GM23248 (cell line): Measurements from ENCODE around the gene POLL. TPM values are rescaled to one million over a fixed set of nuclear protein-coding genes. Genes with fewer than 3 reads are reported as not detected.

Experiments
- DNase-seq: peaks from one replicate; pipeline ENCODE4 v3.0.0-alpha.2; 2015
- H2AFZ ChIP-seq: fragments of 200-600 bp; sonication (generic); 2 replicates; pipeline ENCODE4 v1.6.1; 2016; ENCODE audit warnings: antibody characterized with exemption
- H3F3A ChIP-seq: fragments of 200-600 bp; sonication (generic); 2 replicates; pipeline ENCODE4 v1.6.1; 2016; ENCODE audit warnings: mild to moderate bottlenecking, antibody characterized with exemption, mixed run types; ENCODE audit not compliant: insufficient read depth
- H3K27ac ChIP-seq: fragments of 200-600 bp; sonication (generic); 2 replicates; pipeline ENCODE4 v1.5.1; 2016; ENCODE audit warnings: mild to moderate bottlenecking
- H3K27me3 ChIP-seq: fragments of 200-600 bp; sonication (generic); replicated peaks from 2 replicates; pipeline ENCODE4 v1.6.1; 2016; ENCODE audit warnings: mild to moderate bottlenecking; ENCODE audit not compliant: insufficient read depth
- H3K36me3 ChIP-seq: fragments of 200-600 bp; sonication (generic); 2 replicates; pipeline ENCODE4 v1.6.1; 2016; ENCODE audit warnings: low read depth, mild to moderate bottlenecking
- H3K4me1 ChIP-seq: fragments of 200-600 bp; sonication (generic); 2 replicates; pipeline ENCODE4 v1.6.1; 2016; ENCODE audit warnings: mild to moderate bottlenecking; ENCODE audit not compliant: insufficient read depth
- H3K4me2 ChIP-seq: fragments of 200-600 bp; sonication (generic); one replicate; pipeline ENCODE4 v1.6.1; 2016; ENCODE audit warnings: mild to moderate bottlenecking; ENCODE audit not compliant: unreplicated experiment
- H3K4me3 ChIP-seq: fragments of 200-600 bp; sonication (generic); 2 replicates; pipeline ENCODE4 v1.5.1; 2016; ENCODE audit warnings: mild to moderate bottlenecking
- H3K79me2 ChIP-seq: fragments of 200-600 bp; sonication (generic); 2 replicates; pipeline ENCODE4 v1.6.1; 2016; ENCODE audit warnings: mild to moderate bottlenecking; ENCODE audit not compliant: insufficient read depth
- H3K9ac ChIP-seq: fragments of 200-600 bp; sonication (generic); 2 replicates; pipeline ENCODE4 v1.6.1; 2016; ENCODE audit warnings: mild to moderate bottlenecking
- H3K9me2 ChIP-seq: fragments of 200-600 bp; sonication (generic); 2 replicates; pipeline ENCODE4 v1.6.1; 2016; ENCODE audit warnings: mixed run types, mild to moderate bottlenecking, moderate library complexity; ENCODE audit not compliant: insufficient read depth
- H3K9me3 ChIP-seq: fragments of 200-600 bp; sonication (generic); one replicate; pipeline ENCODE4 v1.6.1; 2017; ENCODE audit warnings: low read depth
- H4K20me1 ChIP-seq: fragments of 200-600 bp; sonication (generic); 2 replicates; pipeline ENCODE4 v1.6.0; 2016; ENCODE audit not compliant: insufficient read depth
- EZH2 ChIP-seq: fragments of 200-600 bp; sonication (generic); IDR thresholded peaks from 2 replicates; pipeline ENCODE4 v1.6.1; 2018; ENCODE audit warnings: antibody characterized with exemption, mild to moderate bottlenecking; ENCODE audit not compliant: insufficient read depth, poor library complexity, severe bottlenecking
- EZH2phosphoT487 ChIP-seq: fragments of 200-600 bp; sonication (generic); IDR thresholded peaks from 2 replicates; pipeline ENCODE4 v1.6.1; 2018; ENCODE audit warnings: antibody characterized with exemption, moderate library complexity, mild to moderate bottlenecking, low read depth; ENCODE audit not compliant: insufficient read depth
- WGBS, 2 experiments: methylation state at CpG; one replicate each; pipeline ENCODE4 v1.1.6; 2015 to 2017; ENCODE audit warnings: low lambda C conversion rate in 2 of 2, low coverage in 1 of 2; ENCODE audit errors: missing lambda C conversion rate in 2 of 2; 5-methylcytosine and 5-hydroxymethylcytosine counted together
- in situ Hi-C: fragments of 300-500 bp; cut with MboI; formaldehyde crosslinking; loops from 2 replicates; pipeline ENCODE4 v1.15.0; 2020
- microRNA-seq: library from miRNA; unstranded; fragments of <30 nt; microRNA quantifications from one replicate; pipeline ENCODE4, GENCODE V29; 2016; ENCODE audit warnings: borderline number of aligned reads
- polyA plus RNA-seq: library from polyadenylated mRNA; unstranded; fragments of >200 nt; fragmentation: Nextera tagmentation; extraction: Ambion mirVana; gene quantifications from 2 replicates; pipeline ENCODE4 v1.2.1, GENCODE V29; 2016
- small RNA-seq: library from RNA; depleted of rRNA; stranded (forward); fragments of <200 nt; gene quantifications from one replicate; pipeline ENCODE3, GENCODE V24; 2014; ENCODE audit warnings: low read depth, low replicate concordance
- total RNA-seq: library from RNA; depleted of rRNA; stranded (reverse); fragments of >200 nt; shearing (Covaris generic); gene quantifications from 2 replicates; pipeline ENCODE4 v1.2.3, GENCODE V29; 2014; rRNA removed

POLL gene
- total and polyA plus RNA-seq, 2 experiments from 2014 or later: 12.1 to 13.1 TPM

DNA sequence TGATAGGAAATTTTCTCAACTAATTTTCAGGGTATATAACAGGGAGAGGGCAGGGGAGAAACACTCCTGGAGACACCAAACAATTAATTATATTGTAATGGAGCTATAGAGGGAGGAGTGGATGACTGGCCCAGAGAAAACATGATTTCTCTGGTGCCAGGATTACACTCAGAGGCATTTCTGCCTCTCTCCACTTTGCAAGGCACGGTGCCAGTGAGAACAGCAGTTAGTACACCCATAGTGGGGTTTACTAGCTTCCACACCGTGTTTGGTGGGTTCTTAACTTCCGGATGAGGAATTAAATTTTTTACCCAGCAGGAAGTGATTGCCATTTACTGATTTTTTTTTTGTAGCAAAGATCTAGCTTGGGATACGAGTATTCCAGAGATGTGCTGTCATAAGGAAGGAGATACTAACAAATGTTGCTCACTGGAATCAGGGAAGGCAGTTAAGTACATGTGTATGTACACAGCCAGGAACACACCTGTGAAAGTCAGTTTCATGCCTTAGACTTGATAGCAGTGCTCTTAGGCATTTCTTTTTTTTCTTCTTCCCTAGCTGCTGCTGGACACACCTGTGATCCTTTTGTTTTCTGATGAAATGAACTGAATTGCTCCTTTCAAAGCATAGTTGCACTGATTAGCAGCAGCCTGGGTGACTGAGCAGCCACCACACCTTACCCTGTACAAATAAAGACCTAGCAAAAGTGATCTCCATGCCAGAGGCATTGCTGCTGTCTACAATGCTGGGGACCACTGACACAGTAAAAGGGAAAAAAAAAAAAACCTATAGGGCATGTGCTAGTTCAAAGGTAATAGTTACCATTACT lies 58.1 kb downstream of the POLL start:
- DNase-seq: peak; percentile 17
- Histone ChIP-seq H4K20me1 (no peaks in the 10 kb centered on the region), H3K9ac (no peak overlapping the region), H3F3A (no peaks in the 10 kb centered on the region), H3K9me3 (no peaks in the 10 kb centered on the region), H3K79me2 (no peaks in the 10 kb centered on the region), H3K36me3 (peaks cover 8% of the 10 kb centered on the region; the same call in 1 of the 2 replicates), H3K27me3 (no peaks in the 10 kb centered on the region), H2AFZ (no peak overlapping the region), H3K9me2 (no peaks in the 10 kb centered on the region), H3K4me2 (no peak overlapping the region), H3K4me3 (no peak overlapping the region), H3K4me1 (no peaks in the 10 kb centered on the region), H3K27ac (no peak overlapping the region)
- TF ChIP-seq EZH2 (no peak), EZH2phosphoT487 (no peak)
- in situ Hi-C loops: no loop called here
- 83 to 85% methylated on average over 4 of the region's 4 CpGs for WGBS, 2 experiments

GRCh38 chr10:101529207-101529606 lies 58.9 kb downstream of the POLL start:
- Histone ChIP-seq H3K79me2 (no peaks in the 10 kb centered on the region), H3K27ac (no peak overlapping the region), H3K4me3 (no peak overlapping the region), H3K9me2 (no peaks in the 10 kb centered on the region), H2AFZ (no peak overlapping the region), H3K9ac (no peak overlapping the region), H3K27me3 (no peaks in the 10 kb centered on the region), H3K4me2 (no peak overlapping the region), H3K4me1 (no peaks in the 10 kb centered on the region), H3K9me3 (no peaks in the 10 kb centered on the region), H3F3A (no peaks in the 10 kb centered on the region), H3K36me3 (peaks cover 8% of the 10 kb centered on the region; the same call in 1 of the 2 replicates), H4K20me1 (no peaks in the 10 kb centered on the region)
- DNase-seq: no peak
- in situ Hi-C loops: no loop called here
- WGBS, 2 experiments: 97 to 100% methylated on average over 1 of the region's 1 CpG
- TF ChIP-seq EZH2: no peak
- no peak for TF ChIP-seq EZH2phosphoT487

Small RNA genes within 50 kb of the gene (microRNA-seq; reads per million reads assigned to microRNA genes)
- not detected for gene MIR3158-1
- gene MIR3158-2: not detected

Small RNA genes within 50 kb of the gene (small RNA-seq; reads per million reads assigned to genes)
- gene MIR3158-1 (not detected), gene RNU6-1165P (not detected)

Other genes starting within 250 kb of the POLL start
- gene BTRC, start 234.1 kb downstream of the POLL start, total RNA-seq: 8.4 and 10.5 TPM in 2 replicates
- gene BTRC, start 234.1 kb downstream of the POLL start, polyA plus RNA-seq: 11.0 and 11.4 TPM in 2 replicates
- gene DPCD, start 64 bp upstream of the POLL start, total RNA-seq: 29.2 and 57.9 TPM in 2 replicates
- gene DPCD, start 64 bp upstream of the POLL start, polyA plus RNA-seq: 59.9 and 65.6 TPM in 2 replicates
- gene FBXW4, start 106.9 kb upstream of the POLL start, total RNA-seq: 18.7 and 26.8 TPM in 2 replicates
- 3.5 and 4.6 TPM in 2 replicates for gene FBXW4, start 106.9 kb upstream of the POLL start, polyA plus RNA-seq
- 4.4 TPM in 1 of 2 replicates, not detected in the other for gene FGF8, start 187.9 kb upstream of the POLL start, total RNA-seq
- not detected in 2 replicates for gene FGF8, start 187.9 kb upstream of the POLL start, polyA plus RNA-seq
- 62.0 and 69.6 TPM in 2 replicates for gene NPM3, start 195.2 kb upstream of the POLL start, total RNA-seq
- gene NPM3, start 195.2 kb upstream of the POLL start, polyA plus RNA-seq: 2.9 and 4.1 TPM in 2 replicates
- gene OGA, start 230.2 kb upstream of the POLL start, total RNA-seq: 73.6 and 78.0 TPM in 2 replicates
- 35.2 and 42.5 TPM in 2 replicates for gene OGA, start 230.2 kb upstream of the POLL start, polyA plus RNA-seq